Measurements from ENCODE around the gene RPL6.

RPL6 gene

GRCh38 chr12:112374166-112374740, 35.2 kb downstream of the RPL6 start:
- Mint-ChIP-seq H3K36me3 (peaks cover 6% of the 10 kb centered on the region), H3K9me3 (ENCODE audit: low read depth) (no peaks in the 10 kb centered on the region), H3K27ac (no peak overlapping the region), H3K27me3 (no peaks in the 10 kb centered on the region), H3K4me1 (ENCODE audit: low read depth) (peaks cover 26% of the 10 kb centered on the region), H3K4me3 (no peak overlapping the region)

GRCh38 chr12:112370868-112371510, 38.4 kb downstream of the RPL6 start:
- Mint-ChIP-seq H3K4me1 (ENCODE audit: low read depth) (peaks cover 24% of the 10 kb centered on the region), H3K36me3 (peaks cover 6% of the 10 kb centered on the region), H3K27me3 (no peaks in the 10 kb centered on the region), H3K9me3 (ENCODE audit: low read depth) (no peaks in the 10 kb centered on the region), H3K4me3 (no peak overlapping the region), H3K27ac (no peak overlapping the region)

- Mint-ChIP-seq H3K4me1 (ENCODE audit: low read depth) (peaks cover 25% of the 10 kb centered on the region), H3K9me3 (ENCODE audit: low read depth) (no peaks in the 10 kb centered on the region), H3K27ac (no peak overlapping the region), H3K4me3 (no peak overlapping the region), H3K36me3 (peaks cover 6% of the 10 kb centered on the region), H3K27me3 (no peaks in the 10 kb centered on the region)
Observed at GRCh38 chr12:112370199-112370598, 39.2 kb downstream of the RPL6 start.

- Mint-ChIP-seq H3K4me3 (no peak overlapping the region), H3K9me3 (ENCODE audit: low read depth) (no peaks in the 10 kb centered on the region), H3K4me1 (ENCODE audit: low read depth) (peaks cover 17% of the 10 kb centered on the region), H3K27ac (no peak overlapping the region), H3K36me3 (peaks cover 6% of the 10 kb centered on the region), H3K27me3 (no peaks in the 10 kb centered on the region)
Observed at GRCh38 chr12:112368856-112369255, 40.5 kb downstream of the RPL6 start.

GRCh38 chr12:112367965-112368364, 41.4 kb downstream of the RPL6 start:
- H3K36me3 Mint-ChIP-seq = peaks cover 6% of the 10 kb centered on the region
- no peak overlapping the region for H3K4me3 Mint-ChIP-seq
- peaks cover 17% of the 10 kb centered on the region for H3K4me1 Mint-ChIP-seq (ENCODE audit: low read depth)
- no peak overlapping the region for H3K27ac Mint-ChIP-seq
- H3K27me3 Mint-ChIP-seq = no peaks in the 10 kb centered on the region
- no peaks in the 10 kb centered on the region for H3K9me3 Mint-ChIP-seq (ENCODE audit: low read depth)

GRCh38 chr12:112362310-112362709, 47.1 kb downstream of the RPL6 start:
- Mint-ChIP-seq H3K27ac (no peak overlapping the region), H3K36me3 (peaks cover under 1% of the 10 kb centered on the region), H3K27me3 (no peaks in the 10 kb centered on the region), H3K9me3 (ENCODE audit: low read depth) (no peaks in the 10 kb centered on the region), H3K4me1 (ENCODE audit: low read depth) (peaks cover 7% of the 10 kb centered on the region), H3K4me3 (no peak overlapping the region)

- Mint-ChIP-seq H3K4me3 (no peak overlapping the region), H3K27me3 (no peaks in the 10 kb centered on the region), H3K4me1 (ENCODE audit: low read depth) (peaks cover 10% of the 10 kb centered on the region), H3K9me3 (ENCODE audit: low read depth) (no peaks in the 10 kb centered on the region), H3K36me3 (peaks cover 2% of the 10 kb centered on the region), H3K27ac (no peak overlapping the region)
Observed at GRCh38 chr12:112361271-112361670, 48.1 kb downstream of the RPL6 start.

- no peaks in the 10 kb centered on the region for H3K27me3 Mint-ChIP-seq
- H3K4me1 Mint-ChIP-seq (ENCODE audit: low read depth) = peaks cover 14% of the 10 kb centered on the region
- no peak overlapping the region for H3K4me3 Mint-ChIP-seq
- no peaks in the 10 kb centered on the region for H3K9me3 Mint-ChIP-seq (ENCODE audit: low read depth)
- H3K36me3 Mint-ChIP-seq = peaks cover 2% of the 10 kb centered on the region
- no peak overlapping the region for H3K27ac Mint-ChIP-seq
Observed at GRCh38 chr12:112359290-112359689, 50.1 kb downstream of the RPL6 start.

- H3K36me3 Mint-ChIP-seq = peaks cover 2% of the 10 kb centered on the region
- no peaks in the 10 kb centered on the region for H3K9me3 Mint-ChIP-seq (ENCODE audit: low read depth)
- peaks cover 29% of the 10 kb centered on the region for H3K4me1 Mint-ChIP-seq (ENCODE audit: low read depth)
- no peak overlapping the region for H3K4me3 Mint-ChIP-seq
- no peaks in the 10 kb centered on the region for H3K27me3 Mint-ChIP-seq
- no peak overlapping the region for H3K27ac Mint-ChIP-seq
Observed at GRCh38 chr12:112357214-112357613, 52.2 kb downstream of the RPL6 start.
